Ectodermal cell (in vitro differentiated cells): ENCODE data around the gene PER3.

ENCODE experiments used
- H3K27ac ChIP-seq: 2 replicates; pipeline ENCODE4 v1.7.0; 2013; ENCODE audit warnings: mild to moderate bottlenecking, low read depth, low read length; ENCODE audit not compliant: insufficient read depth, poor library complexity, severe bottlenecking
- H3K27me3 ChIP-seq: 2 replicates; pipeline ENCODE4 v1.7.0; 2013; ENCODE audit warnings: mild to moderate bottlenecking, low read length; ENCODE audit not compliant: insufficient read depth, control insufficient read depth, poor library complexity, severe bottlenecking
- H3K36me3 ChIP-seq: one replicate; pipeline ENCODE4 v1.7.0; 2013; ENCODE audit warnings: low read length; ENCODE audit not compliant: control insufficient read depth, insufficient read depth
- H3K4me1 ChIP-seq: one replicate; pipeline ENCODE4 v1.7.0; 2013; ENCODE audit warnings: low read length; ENCODE audit not compliant: control insufficient read depth, insufficient read depth
- H3K4me3 ChIP-seq: 2 replicates; pipeline ENCODE4 v1.7.0; 2013; ENCODE audit warnings: low read depth, low read length, control low read depth; ENCODE audit not compliant: insufficient read depth
- H3K9me3 ChIP-seq: 2 replicates; pipeline ENCODE4 v1.7.0; 2013; ENCODE audit warnings: mild to moderate bottlenecking, low read length, moderate library complexity; ENCODE audit not compliant: control insufficient read depth
- WGBS, 2 experiments: methylation state at CpG; one replicate each; pipeline ENCODE4 v1.1.7; 2013; ENCODE audit warnings: missing lambda C conversion rate in 2 of 2; 5-methylcytosine and 5-hydroxymethylcytosine counted together

PER3 gene

DNA sequence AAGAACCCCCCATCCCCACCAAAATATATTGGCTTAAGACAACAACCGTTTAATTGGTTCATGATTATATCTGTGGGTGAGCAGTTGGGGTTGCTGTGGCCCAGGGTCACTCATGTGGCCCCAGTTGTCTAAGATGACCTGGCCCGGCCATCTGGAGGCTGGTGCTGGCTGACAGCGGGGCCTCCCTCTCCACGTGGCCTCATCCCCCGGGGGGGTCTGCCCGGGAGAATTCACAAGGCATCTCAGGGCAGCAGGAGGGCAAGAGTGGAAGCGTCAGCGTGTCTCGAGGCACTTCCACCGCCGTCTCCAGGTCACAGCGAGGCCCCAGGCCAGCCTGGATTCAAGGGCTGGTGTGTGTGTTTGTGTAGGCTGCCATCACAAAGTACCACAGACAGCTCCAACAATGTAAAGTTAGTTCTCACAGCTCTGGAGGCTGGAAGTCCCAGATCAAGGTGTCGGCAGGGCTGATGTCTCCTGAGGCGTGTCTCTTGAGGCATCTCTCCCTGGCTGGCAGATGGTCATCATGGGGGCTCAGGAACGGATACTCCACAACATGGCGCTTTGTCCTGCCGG, 79.8 kb downstream of the PER3 start:
- no peak overlapping the region for H3K4me3 ChIP-seq
- WGBS, 2 experiments, result 90 to 91% methylated on average over 17 of the region's 17 CpGs
- H3K4me1 ChIP-seq, result no peaks in the 10 kb centered on the region
- H3K36me3 ChIP-seq, result no peaks in the 10 kb centered on the region
- H3K27me3 ChIP-seq, result no peaks in the 10 kb centered on the region
- no peaks in the 10 kb centered on the region for H3K9me3 ChIP-seq
- no peak overlapping the region for H3K27ac ChIP-seq

DNA sequence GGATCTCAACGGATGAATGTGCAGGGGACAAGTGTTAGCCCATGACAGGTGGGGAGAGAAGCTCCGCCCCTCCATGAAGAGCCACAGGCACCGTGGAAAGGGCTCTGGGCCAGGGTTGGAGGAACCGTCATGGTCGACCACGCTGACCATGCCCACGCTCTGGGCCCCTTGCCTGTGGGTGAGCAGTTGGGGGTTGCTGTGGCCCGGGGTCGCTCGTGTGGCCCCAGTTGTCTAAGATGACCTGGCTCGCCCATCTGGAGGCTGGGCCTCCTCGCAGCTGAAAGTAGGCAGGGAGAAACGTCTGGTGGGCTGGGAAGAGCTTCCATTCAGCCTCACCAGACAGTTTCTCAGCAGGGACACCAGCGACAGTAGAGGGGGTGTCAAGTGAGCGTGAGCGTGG, 81.9 kb downstream of the PER3 start:
- WGBS, 2 experiments, result 91 to 94% methylated on average over 16 of the region's 16 CpGs
- no peaks in the 10 kb centered on the region for H3K9me3 ChIP-seq
- no peak overlapping the region for H3K27ac ChIP-seq
- H3K4me3 ChIP-seq, result no peak overlapping the region
- no peaks in the 10 kb centered on the region for H3K4me1 ChIP-seq
- H3K36me3 ChIP-seq, result no peaks in the 10 kb centered on the region
- H3K27me3 ChIP-seq, result no peaks in the 10 kb centered on the region

DNA sequence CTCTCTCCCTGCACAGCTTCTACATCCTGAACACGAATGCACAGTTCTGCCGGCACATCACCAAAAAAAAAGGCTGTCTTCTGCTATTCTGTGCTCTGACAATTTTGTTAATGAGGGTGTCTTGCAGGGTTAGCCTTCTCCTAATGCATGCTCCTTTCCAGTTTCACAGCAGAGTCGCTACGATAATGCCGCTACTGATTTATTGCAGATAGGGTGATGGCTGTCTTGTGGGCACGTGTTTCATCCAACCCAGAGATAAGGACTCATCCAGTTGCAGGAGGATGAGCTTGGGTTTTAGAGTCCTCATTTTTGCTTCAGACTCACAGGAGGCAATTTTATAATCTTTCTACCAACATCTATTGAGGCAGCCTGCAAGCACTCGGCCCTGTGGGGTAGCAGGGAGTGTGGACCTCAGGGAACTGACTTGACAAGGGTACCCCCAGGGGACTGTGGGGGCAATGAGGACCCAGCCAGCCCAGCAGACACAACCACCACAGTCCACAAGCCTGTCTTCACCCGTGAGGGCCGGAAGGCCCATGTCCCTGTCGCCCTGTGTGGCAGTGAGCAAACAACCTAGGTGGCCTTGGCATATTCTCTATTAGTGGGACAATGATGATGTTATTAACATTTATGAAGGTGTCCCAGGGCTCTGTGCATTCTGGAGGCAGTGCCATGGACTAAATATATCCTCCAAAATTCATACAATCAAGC, 84.1 kb downstream of the PER3 start:
- no peaks in the 10 kb centered on the region for H3K4me1 ChIP-seq
- H3K27me3 ChIP-seq, result no peaks in the 10 kb centered on the region
- no peak overlapping the region for H3K27ac ChIP-seq
- 88 to 90% methylated on average over 10 of the region's 10 CpGs for WGBS, 2 experiments
- H3K36me3 ChIP-seq, result no peaks in the 10 kb centered on the region
- H3K9me3 ChIP-seq, result no peaks in the 10 kb centered on the region
- no peak overlapping the region for H3K4me3 ChIP-seq

DNA sequence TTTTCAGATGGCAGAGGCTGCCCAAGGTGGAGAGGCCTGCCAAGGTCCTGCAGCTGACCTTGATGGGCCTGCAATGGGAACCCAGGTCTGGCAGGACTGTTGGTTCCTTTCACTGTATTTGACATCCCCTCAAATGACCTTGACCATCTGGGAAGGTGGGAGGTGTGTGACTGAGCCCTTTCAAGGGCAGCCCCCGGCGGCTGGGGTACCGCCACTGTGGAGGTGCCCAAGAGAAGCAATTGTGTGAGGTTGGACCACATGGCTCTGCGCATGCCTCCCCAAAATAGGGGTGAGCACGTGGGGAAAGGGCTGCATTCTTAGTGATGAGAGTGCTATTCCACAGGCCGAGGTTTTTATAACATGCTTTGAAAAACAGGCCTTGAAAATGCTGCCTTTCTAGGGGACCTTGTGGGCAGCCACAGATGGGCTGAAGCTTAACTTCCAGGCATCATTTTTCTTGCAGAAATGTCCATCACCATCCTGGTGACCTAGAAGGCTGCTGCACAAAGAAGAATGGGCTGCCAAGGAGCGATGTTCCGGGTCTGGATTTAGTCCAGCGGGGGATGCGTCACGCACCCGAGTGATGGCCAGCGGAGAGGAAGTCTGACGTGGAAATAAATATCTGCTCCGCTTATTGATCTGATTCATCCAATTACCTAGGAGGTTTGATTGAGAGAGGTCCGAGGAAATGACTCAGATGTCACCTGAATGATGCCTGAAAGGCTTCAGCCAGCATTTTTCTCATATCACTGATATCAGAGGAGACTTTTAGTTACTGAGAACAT, 85.2 kb downstream of the PER3 start:
- H3K9me3 ChIP-seq, result no peaks in the 10 kb centered on the region
- H3K4me3 ChIP-seq, result no peak overlapping the region
- no peak overlapping the region for H3K27ac ChIP-seq
- 93 to 94% methylated on average over 16 of the region's 16 CpGs for WGBS, 2 experiments
- H3K4me1 ChIP-seq, result no peaks in the 10 kb centered on the region
- H3K36me3 ChIP-seq, result no peaks in the 10 kb centered on the region
- H3K27me3 ChIP-seq, result no peaks in the 10 kb centered on the region

DNA sequence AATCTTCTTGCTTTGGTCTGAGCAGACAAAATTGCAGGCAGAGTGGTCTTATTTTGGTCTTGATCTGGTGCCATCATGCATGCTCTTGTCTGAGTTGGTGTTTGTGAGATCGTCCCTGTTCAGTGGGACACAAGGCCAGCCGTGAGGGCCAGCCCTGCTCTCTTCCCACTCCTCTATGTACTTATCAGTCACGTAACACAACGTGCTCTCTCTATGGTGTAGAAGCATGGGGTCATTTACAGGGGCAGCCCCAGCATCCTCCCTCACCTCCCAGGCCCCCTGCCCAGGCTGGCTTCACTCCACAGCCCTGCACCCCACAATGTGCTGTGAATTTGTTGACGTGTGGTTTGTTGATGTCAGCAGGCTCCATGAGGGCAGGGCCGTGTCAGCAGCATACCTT, 87.0 kb downstream of the PER3 start:
- WGBS, 2 experiments, result 90 to 94% methylated on average over 5 to 6 of the region's 6 CpGs
- Histone ChIP-seq H3K36me3 (no peaks in the 10 kb centered on the region), H3K27ac (no peak overlapping the region)

DNA sequence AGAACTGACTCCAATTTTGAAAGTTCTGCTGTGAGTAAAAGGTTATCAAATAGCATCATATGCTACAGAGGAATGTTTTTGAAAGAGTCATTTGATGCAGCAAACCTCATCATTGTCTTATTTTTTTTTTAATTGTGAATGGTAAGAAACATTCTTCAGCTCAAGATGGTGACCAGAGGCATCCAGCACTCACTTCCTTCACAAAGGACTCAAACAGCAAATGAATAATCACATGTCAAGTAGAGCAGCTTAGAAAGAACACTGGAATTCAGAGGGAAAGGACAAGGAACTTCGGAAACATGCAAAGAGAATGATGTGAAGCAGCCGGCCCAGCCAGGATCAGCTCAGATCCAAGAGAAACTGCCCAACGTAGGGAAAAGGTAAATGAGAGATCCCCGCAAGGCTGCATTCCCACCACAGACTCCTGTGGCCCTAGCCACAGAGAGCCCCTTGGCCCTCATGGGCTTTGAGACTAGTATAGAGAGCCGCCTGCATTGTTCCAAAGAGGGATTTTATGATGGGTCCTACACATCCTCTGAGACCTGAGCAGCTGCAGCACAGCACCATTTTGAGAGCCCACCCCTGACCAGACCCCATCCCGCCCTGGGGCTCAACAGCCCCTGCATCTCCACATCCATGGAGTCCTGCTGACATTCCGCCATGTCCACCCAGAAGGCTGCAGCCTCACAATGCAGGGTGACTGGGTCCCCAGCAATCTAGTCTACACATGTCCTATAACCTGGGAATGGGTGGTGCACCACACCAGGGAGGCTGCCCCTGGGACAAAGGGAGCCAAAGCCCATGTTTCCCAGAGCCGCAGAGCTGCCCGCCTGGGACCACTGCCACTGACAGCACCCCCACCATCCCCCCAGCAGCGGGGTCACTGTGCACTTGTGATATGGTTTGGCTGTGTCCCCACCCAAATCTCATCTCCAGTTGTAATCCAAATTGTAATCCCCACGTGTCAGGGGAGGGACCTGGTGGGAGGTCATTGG, 90.0 kb downstream of the PER3 start:
- no peak overlapping the region for H3K27ac ChIP-seq
- WGBS, 2 experiments, result 90% methylated on average over 11 of the region's 11 CpGs
- no peaks in the 10 kb centered on the region for H3K9me3 ChIP-seq
- no peak overlapping the region for H3K4me3 ChIP-seq
- no peaks in the 10 kb centered on the region for H3K27me3 ChIP-seq
- H3K4me1 ChIP-seq, result no peaks in the 10 kb centered on the region
- H3K36me3 ChIP-seq, result no peaks in the 10 kb centered on the region

More for the DNA sequence above, 87.0 kb downstream of the PER3 start:
- no peak overlapping the region for H3K4me3 ChIP-seq
- no peaks in the 10 kb centered on the region for H3K9me3 ChIP-seq
- H3K4me1 ChIP-seq, result no peaks in the 10 kb centered on the region
- H3K27me3 ChIP-seq, result no peaks in the 10 kb centered on the region

DNA sequence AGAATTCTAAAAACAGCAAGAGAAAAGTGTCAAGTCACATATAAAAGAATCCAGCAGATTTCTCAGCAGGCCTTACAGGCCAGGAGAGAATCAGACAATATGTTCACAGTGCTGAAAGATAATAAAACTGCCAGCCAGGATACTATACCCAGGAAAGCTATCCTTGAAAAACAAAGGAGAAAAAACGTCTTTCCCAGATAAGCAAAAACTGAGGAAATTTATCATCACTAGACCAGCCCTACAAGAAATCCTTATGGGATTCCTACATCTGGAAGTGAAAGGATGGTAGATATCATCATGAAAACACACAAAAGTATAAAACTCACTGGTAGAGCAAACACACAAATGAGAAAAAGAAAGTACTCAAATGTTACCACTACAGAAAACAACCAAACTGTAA, 93.9 kb downstream of the PER3 start:
- no peaks in the 10 kb centered on the region for H3K36me3 ChIP-seq
- H3K4me3 ChIP-seq, result no peak overlapping the region
- H3K4me1 ChIP-seq, result no peaks in the 10 kb centered on the region
- WGBS, 2 experiments, result 43 to 50% methylated on average over 1 of the region's 1 CpG
- no peaks in the 10 kb centered on the region for H3K27me3 ChIP-seq
- no peaks in the 10 kb centered on the region for H3K9me3 ChIP-seq
- no peak overlapping the region for H3K27ac ChIP-seq

DNA sequence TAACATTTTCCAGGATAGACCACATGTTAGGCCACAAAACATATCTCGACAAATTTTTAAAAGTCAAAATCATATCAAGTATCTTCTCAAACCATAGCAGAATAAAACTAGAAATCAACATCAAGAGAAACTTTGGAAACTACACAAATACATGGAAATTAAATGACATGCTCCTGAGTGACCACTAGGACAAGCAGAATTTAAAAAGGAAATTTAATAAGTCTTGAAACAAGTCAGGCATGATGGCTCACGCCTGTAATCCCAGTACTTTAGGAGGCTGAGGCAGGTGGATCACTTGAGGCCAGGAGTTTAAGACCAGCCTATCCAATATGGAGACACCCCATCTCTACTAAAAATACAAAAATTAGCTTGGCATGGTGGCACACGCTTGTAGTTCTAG, 95.1 kb downstream of the PER3 start:
- no peaks in the 10 kb centered on the region for H3K36me3 ChIP-seq

DNA sequence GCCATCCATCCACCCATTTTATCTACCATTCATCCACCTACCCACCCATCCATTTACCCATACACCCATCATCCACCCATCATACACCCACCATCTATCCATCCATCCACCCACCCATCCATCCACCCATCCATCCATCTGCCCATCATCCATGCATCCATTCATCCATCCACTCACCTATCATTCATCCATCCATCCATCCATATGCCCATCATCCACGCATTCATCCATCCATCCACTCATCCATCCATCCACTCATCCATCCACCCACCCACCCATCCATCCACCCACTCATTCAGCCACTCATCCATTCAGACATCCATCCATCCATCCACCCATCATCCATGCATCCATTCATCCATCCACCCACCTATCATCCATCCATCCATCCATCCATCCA, 100.7 kb downstream of the PER3 start:
- H3K4me1 ChIP-seq, result no peaks in the 10 kb centered on the region
- no peak overlapping the region for H3K27ac ChIP-seq
- 94 to 96% methylated on average over 1 of the region's 1 CpG for WGBS, 2 experiments
- no peak overlapping the region for H3K4me3 ChIP-seq
- H3K36me3 ChIP-seq, result no peaks in the 10 kb centered on the region
- no peaks in the 10 kb centered on the region for H3K9me3 ChIP-seq
- no peaks in the 10 kb centered on the region for H3K27me3 ChIP-seq

More for the DNA sequence above, 95.1 kb downstream of the PER3 start:
- H3K27me3 ChIP-seq, result no peaks in the 10 kb centered on the region
- H3K27ac ChIP-seq, result no peak overlapping the region
- H3K4me1 ChIP-seq, result no peaks in the 10 kb centered on the region
- no peaks in the 10 kb centered on the region for H3K9me3 ChIP-seq
- WGBS, 2 experiments, result 91 to 94% methylated on average over 3 of the region's 3 CpGs
- H3K4me3 ChIP-seq, result no peak overlapping the region
